ENCODE results near the gene MTHFR. TPM values are rescaled to one million over a fixed set of nuclear protein-coding genes. Genes with fewer than 3 reads are reported as not detected.

Gene MTHFR
- total RNA-seq, 2 experiments from 2014 or later: 9.6 TPM

- Mint-ChIP-seq H3K36me3 (ENCODE audit: low read depth) (peaks cover 6% of the 10 kb centered on the region), H3K9me3 (no peaks in the 10 kb centered on the region), H3K4me1 (ENCODE audit: low read depth) (no peaks in the 10 kb centered on the region), H3K4me3 (no peak overlapping the region), H3K27me3 (no peaks in the 10 kb centered on the region), H3K27ac (peak overlapping the region; percentile 46)
- intact Hi-C loops (cut with micrococcal nuclease): no loop called here
- ChIA-PET POLR2A (interaction anchor here (0.9 to 3.8 kb wide), 2 partner anchors 14 to 117 kb away, joined by 3 to 17 read pairs; no protein-coding TSS in a partner anchor), CTCF (interaction anchor here (1.7 kb wide), 1 partner anchor 12 kb away, joined by 6 read pairs; no protein-coding TSS in a partner anchor)
- no peak for TF ChIP-seq CTCF (IDR thresholded peaks at IDR 0.05)
- DNase-seq (no peak), ATAC-seq (no peak)
These were observed 14.7 kb downstream of the MTHFR start for GRCh38 chr1:11790880-11791715.

DNA sequence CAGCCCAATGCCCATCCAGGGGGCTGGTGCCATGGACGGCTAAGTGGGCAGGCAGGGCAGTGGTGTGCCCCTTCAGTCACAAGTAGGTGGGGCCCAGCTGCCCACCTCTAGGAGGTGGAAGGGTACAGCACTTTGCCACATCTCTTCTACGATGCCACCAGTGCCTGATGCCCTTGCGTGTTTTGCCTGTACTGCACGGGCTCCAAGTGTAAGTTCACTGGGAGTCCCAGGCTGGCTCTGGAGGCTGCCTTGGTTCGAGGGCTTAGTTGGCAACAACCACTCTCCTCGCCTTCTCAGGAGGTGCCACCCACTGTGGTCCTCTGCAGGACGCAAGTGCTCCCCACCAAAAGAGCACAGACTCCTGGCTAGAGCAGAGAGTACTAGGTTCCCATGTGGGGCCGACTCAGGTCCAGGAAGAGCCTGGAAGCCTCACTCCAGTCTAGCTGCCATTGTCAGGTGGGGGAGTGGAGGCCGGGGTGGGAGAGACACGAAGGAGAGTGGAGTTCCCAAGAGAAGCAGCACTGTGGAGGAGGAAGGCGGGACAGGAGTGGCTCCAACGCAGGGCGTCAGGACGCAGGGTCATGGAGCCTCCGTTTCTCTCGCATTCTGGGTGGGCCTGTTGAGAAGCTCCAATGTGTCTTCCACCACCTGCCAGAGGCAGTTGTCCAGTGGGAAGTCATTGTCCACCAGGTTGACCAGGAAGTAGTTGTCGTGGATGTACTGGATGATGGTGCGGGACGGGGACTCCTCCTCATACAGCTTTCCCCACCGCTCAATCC is 15.5 kb downstream of the MTHFR start:
- peaks cover 2% of the 10 kb centered on the region for H3K4me1 Mint-ChIP-seq (ENCODE audit: low read depth)
- intact Hi-C loops (cut with micrococcal nuclease): no loop called here
- H3K27me3 Mint-ChIP-seq: no peaks in the 10 kb centered on the region
- no peaks in the 10 kb centered on the region for H3K9me3 Mint-ChIP-seq
- no peak for TF ChIP-seq CTCF (IDR thresholded peaks at IDR 0.05)
- ATAC-seq (no peak), DNase-seq (no peak)
- peaks cover 4% of the 10 kb centered on the region for H3K36me3 Mint-ChIP-seq (ENCODE audit: low read depth)
- no peak overlapping the region for H3K4me3 Mint-ChIP-seq
- ChIA-PET CTCF (no interaction called here), POLR2A (interaction anchor here (0.9 to 3.8 kb wide), 2 partner anchors 14 to 118 kb away, joined by 3 to 17 read pairs; no protein-coding TSS in a partner anchor)
- no peak overlapping the region for H3K27ac Mint-ChIP-seq

GRCh38 chr1:11789126-11790067 is 16.4 kb downstream of the MTHFR start:
- Mint-ChIP-seq H3K4me3 (no peak overlapping the region), H3K9me3 (no peaks in the 10 kb centered on the region), H3K27ac (no peak overlapping the region), H3K36me3 (ENCODE audit: low read depth) (no peaks in the 10 kb centered on the region), H3K4me1 (ENCODE audit: low read depth) (peaks cover 3% of the 10 kb centered on the region), H3K27me3 (no peaks in the 10 kb centered on the region)
- POLR2A ChIA-PET: interaction anchor here (0.6 to 3.0 kb wide), 3 partner anchors 17 to 237 kb away, joined by 3 to 16 read pairs (median 3); no protein-coding TSS in a partner anchor
- CTCF ChIA-PET: no interaction called here
- DNase-seq (no peak), ATAC-seq (no peak)
- TF ChIP-seq CTCF (IDR thresholded peaks at IDR 0.05): no peak
- intact Hi-C loops (cut with micrococcal nuclease): no loop called here

DNA sequence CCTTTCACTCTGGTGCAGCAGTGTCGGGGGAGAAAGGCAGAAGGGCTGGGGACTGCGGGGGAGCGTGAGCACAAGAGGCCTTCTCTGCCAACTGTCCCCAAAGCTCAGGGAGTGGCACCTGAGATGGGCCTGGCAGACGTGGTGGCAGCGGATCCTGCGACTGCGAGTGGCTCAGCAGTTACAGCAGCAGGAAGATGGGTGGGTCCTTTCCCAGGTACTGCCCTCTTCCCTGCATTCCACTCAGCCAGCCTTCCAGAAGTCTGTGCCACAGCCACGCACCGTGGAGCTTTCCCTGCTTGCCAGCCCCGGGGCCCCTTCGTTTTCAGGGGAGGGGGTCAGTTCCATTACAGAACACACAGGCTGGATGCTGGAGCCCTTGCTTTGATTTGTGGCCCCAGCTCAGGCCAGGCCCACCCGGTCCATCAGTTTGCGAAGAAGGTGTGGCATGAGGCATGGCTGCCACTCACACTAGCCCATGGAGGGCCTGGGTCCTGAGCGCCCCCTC is 17.2 kb downstream of the MTHFR start:
- H3K27ac Mint-ChIP-seq: no peak overlapping the region
- ATAC-seq: no peak
- TF ChIP-seq CTCF (IDR thresholded peaks at IDR 0.05): no peak

More for the DNA sequence above, 17.2 kb downstream of the MTHFR start:
- ChIA-PET POLR2A (interaction anchor here (0.6 to 3.0 kb wide), 2 partner anchors 18 to 120 kb away, joined by 3 to 16 read pairs; no protein-coding TSS in a partner anchor), CTCF (no interaction called here)
- intact Hi-C loops (cut with micrococcal nuclease): no loop called here
- no peaks in the 10 kb centered on the region for H3K36me3 Mint-ChIP-seq (ENCODE audit: low read depth)
- DNase-seq: no peak
- H3K9me3 Mint-ChIP-seq: no peaks in the 10 kb centered on the region
- no peaks in the 10 kb centered on the region for H3K27me3 Mint-ChIP-seq
- no peak overlapping the region for H3K4me3 Mint-ChIP-seq
- peaks cover 3% of the 10 kb centered on the region for H3K4me1 Mint-ChIP-seq (ENCODE audit: low read depth)

Data from activated CD8-positive, alpha-beta T cell treated with anti-CD3 and anti-CD28 coated beads for 36 hours (primary cell).